HG02588 (cell line): ENCODE data around the gene CXCL8.
"Not testable (repeated sequence)": the region's sequence is repeated elsewhere in the genome, so short reads cannot be mapped to it uniquely, and the experiment has no call there.

Experiments used
- ATAC-seq: cut with Tn5 transposase; IDR thresholded peaks from one replicate; pipeline ENCODE4 v1.9.1; 2021; ENCODE audit warnings: mild to moderate bottlenecking, moderate library complexity; ENCODE audit not compliant: unreplicated experiment

The CXCL8 gene

DNA sequence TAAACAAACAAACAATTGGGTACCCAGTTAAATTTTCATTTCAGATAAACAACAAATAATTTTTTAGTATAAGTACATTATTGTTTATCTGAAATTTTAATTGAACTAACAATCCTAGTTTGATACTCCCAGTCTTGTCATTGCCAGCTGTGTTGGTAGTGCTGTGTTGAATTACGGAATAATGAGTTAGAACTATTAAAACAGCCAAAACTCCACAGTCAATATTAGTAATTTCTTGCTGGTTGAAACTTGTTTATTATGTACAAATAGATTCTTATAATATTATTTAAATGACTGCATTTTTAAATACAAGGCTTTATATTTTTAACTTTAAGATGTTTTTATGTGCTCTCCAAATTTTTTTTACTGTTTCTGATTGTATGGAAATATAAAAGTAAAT, 2.9 kb downstream of the CXCL8 start:
- no peak for ATAC-seq

DNA sequence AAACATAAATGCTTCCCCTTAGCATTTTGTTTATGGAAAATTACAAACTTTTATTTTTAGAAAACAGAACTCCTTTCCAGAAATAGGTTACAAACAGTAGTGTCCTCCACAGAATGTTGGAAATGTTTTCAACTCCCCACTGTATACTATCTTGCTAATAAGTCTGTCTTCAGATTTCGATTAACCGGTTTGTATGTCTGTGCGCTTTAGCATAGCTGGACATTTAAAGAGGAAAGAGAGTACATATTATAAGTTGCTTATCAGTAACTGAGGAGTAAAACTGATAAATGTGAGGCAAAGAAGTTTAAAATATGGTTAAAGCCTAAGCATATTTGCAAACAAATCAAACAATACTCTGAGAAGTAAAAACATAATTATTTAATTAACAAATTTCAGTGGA, 3.4 kb downstream of the CXCL8 start:
- ATAC-seq = no peak

DNA sequence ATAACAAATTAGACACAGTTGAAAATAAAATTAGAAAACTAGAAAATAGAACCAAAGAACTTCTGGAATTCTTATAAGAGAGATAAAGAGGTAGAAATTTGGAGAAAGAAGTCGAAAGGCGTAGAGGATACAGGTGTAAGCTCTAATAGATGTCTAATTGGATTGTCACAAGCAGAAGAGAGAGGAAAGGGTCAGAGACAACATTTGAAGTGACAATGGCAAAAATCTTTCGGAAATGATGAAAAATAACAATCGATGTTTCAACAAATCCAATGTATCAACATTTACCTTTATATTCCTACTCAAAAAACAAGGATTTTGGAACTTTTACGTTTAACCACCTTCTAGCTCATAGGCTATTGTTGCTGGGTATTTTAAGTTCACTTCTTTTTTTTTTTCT, 3.8 kb downstream of the CXCL8 start:
- ATAC-seq = no peak

DNA sequence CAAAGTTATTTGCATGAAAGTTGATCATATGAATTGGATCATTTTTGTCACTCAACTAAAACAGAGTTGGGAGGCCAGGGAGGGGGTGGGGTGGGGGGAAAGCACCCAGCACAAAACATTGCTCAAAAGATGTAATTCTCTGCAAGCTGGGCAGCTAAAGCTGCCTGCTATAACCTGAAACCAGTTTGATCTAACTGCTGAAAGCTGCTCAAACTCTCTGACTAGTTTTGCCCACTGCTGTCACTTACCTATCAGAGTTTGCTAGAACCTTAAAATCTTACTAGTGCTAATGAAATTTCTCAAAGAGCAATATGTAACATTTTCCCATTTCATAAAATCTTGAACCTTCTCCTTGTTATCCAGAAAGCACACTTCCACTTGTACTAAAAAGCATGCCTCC, 10.4 kb downstream of the CXCL8 start:
- peak; percentile 22 for ATAC-seq

DNA sequence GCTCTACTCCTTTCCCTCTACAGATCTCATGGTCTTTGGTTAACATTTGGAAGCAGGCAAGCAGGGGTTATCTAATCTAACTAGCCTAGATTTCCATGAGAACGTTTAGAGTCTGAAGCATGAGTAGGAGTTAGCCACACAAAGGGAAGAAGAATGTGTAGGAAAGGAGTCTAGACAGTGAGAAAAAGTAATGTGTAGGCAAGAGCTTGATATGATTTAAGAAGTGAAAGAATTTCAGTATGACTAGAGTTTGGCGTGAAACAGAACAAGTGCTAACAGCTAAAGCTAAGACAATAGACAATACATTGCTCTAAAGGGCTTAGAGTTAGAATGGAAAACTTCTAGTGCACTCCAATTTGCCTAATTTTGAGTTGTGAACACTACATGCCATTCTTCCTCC, 10.8 kb downstream of the CXCL8 start:
- ATAC-seq = peak; percentile 84

DNA sequence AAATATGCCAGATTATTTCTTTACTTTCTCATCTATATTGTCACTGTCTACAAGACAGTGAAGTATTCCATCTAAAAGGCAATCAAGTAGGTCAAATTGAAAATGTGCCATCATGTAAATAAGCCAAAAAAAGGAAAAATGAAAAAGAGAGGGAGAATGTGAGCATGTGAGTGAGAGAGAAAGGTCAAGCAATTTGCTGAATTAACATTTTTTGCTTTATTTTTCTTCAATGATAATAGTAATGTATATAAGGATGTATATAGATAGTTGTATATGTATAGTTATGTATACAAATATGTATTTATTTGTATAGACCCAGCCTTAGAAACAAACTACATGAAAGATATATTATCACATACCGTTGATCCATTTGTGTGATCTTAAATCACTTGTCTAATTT, 11.5 kb downstream of the CXCL8 start:
- ATAC-seq = no peak

DNA sequence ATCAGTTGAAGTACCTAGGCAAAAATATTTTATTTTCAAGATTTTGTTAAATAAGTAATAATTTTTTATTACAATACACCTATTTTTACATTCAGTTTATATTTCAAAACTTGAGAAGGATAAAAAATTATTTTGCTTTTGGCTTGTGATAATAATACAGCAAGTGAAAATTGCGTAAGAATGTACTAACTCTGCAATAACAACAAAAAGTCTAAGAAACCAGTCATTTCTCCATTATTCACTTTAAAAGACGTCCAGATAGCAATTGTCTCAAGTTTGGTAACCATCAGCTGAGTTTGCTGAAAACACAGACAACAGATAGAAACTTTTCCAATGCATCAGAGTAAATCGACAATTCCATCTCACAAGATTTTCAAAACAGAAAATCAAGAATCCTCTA, 12.1 kb downstream of the CXCL8 start:
- no peak for ATAC-seq

DNA sequence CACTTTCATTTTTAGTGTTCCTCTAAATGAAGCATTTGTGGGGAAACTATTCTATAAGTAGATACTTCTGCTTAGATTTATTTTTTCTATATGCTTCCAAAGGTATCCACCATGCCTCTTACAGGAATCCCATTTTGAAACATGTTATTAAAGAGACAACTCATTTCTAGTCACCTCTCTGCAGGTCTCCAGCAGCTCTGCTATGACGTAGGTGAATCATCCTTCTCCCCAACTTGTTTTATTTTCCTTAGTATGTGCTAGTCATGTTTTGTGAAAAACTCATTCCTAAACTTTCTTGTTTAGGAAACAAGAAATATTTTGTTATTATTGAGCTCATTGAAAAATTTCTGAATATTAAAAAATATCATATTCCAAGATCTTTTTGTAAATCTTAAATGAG, 12.8 kb downstream of the CXCL8 start:
- ATAC-seq = no peak

DNA sequence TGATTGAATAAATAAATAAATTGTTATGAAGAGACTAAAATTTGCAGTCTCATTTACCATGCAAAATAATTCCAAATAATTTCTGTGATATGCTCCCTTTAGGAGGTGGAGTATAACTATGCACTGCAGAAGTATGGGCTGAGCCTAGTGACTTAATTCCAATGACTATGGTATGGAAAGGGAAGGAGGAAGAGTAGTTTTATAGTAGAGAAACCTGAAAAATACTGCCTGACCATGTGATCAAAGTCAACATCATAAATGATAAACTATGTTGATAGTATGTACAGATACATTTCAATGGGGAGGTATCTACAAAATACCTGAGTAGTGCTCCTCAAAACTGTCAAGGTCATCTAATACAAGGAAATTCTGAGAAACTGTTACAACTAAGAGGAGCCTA, 14.6 kb downstream of the CXCL8 start:
- no peak for ATAC-seq

DNA sequence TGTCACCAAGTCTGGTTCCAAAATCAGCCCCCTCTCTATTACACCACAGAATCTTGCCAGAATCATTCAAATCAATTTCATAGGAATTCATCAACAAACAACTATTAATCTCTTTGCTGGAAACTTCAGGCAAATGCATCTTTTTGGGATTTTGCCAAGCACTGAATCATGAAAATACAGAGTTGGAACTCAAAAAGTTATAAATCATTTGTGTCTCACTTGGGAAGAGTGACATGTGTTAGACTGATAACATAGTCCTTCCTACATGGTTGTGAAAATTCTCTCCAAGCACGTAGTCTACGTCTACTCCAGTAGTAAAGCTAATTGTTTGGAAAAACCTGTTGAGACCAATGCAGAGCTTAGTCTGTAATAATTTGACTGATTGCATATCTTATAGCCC, 19.0 kb downstream of the CXCL8 start:
- no peak for ATAC-seq

DNA sequence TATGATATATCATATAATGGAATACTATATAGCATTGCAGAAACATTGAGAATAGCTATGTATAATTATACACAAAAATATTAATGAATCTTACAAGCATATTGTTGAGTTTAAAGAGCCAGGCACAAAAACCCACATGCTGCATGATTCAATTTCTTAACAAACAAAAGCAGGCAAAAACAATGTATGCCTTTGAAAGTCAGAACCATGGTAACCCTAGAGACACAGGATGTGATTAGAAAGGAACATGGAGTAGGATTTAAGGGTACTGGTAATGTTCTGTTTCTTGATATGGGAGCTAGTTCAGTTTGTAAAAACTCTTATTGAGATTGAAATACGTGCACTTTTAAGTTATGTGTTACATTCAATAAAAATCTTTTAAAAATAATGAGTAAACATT, 21.5 kb downstream of the CXCL8 start:
- ATAC-seq = no peak

DNA sequence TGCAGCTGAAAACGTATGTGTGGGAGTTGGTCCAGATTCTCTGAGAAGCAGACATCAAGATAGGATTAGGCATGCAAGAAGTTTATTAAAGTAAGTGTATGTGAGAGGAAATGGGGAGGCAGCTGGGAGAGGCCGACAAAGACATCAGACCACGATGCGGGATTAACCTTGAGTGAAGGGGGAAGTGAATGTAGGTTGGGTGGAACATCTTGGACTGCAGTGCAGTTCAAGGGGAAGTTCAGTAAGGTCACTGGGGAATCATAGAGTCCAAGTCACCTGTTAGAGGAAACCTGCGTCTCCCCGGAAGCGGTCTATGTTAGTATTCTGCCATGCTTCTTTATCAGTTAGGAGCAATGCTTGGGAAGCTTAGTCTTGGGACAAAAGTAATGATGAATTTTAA, 22.0 kb downstream of the CXCL8 start:
- peak; percentile 73 for ATAC-seq

DNA sequence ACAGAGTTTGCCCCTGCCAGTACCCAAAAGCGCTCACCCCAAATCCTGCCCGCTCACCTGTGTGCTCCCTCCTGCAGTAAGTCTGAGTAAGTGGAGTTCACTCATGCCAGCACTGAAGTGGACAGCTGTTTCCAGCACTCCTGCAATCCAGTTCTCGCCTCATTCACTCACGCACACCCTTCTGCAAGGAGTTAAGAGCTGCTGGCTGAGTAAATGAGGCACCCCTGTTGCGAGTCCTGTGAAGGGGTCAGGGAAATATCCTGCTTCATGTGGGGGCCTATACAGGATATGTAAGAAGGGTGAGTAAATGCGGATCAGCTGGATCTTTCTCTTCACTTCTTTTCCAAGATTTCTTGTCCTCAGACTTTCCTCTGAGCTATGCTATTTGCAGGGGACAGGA, 23.5 kb downstream of the CXCL8 start:
- no peak for ATAC-seq

DNA sequence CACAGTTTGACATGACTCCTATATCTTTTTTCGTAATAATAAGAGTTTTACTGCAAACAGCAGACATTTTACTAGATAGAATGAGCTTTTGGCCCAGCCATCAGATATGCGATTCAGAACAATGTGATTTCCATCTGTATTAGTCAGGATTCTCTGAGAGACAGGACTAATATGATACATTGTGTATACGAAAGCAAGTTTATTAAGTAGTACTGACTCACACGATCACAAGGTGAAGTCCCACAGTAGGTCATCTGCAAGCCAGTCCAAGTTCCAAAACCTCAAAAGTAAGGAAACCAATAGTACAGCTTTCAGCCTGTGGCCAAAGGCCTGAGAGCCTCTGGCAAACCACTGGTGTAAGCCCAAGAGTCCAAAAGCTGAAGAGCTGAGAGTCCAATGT, 24.1 kb downstream of the CXCL8 start:
- ATAC-seq = no peak

DNA sequence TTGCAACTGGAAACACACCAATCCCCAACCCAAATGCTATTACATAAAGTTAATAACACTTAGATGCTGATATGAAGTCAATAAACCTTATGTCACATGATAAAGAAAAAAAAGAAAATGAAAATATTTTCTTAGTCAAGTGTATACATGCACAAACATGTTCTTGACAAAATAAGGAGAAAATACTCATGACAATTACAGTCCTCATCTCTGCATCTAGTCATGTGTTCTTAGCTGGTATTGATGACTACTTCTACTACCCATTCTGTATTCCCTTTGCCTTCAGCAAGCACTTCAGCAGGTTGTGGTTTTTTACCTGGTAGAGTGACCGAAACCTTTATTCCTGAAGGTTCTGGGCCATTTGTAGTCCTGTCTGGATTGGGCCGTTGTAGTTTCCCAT, 24.9 kb downstream of the CXCL8 start:
- ATAC-seq = no peak

DNA sequence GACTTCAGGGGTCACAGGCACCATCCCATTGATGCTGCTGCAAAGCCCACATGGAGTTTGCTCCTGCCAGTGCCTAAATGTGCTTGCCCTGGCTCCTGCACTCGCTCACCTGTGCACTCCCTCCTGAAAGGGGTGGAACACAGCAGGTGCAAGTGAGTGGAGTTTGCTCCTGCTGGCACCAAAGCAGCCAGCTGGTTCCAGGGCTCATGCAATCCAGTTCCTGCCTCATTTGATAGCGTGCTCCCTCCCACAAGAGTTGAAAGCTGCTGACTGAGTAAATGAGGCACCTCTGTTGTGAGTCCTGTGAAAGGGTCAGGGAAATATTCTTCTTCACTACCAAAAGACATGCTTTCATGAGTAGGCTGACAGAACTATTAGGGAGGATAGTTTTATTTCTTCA, 30.5 kb downstream of the CXCL8 start:
- no peak for ATAC-seq

DNA sequence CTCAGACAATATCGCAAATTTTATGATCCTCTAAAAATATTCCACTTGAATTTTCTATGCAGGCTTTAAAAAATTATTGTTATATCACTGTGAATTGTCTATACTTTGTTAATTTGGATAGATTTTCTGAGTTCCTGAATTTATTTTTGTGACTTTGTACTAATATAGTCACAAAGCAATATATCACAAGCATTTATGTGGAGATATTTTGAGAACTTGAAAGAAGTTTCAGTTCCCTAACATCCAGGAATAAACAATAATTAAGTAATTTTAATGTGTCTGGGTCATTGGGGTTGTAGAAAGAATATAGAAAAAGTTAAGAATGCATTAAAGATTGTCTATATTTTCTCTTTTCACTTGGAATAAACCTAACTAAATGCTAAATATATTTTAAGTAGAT, 32.0 kb downstream of the CXCL8 start:
- ATAC-seq = no peak

DNA sequence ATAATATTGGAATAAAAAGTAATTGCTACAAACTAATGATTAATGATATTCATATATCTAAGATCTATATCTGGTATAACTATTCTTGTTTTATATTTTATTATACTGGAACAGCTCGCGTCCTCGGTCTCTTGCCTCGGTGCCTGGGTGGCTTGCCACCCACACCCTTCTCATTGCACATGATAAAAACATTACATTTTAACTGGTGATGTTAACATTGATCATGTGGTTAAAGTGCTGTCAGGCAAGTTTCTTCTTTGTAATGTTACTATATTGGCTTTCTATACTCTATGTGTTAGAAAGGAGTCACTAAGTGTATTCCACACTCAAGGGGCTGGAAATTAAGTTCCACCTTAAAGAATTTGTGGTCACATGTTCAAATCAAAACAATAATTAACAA, 34.0 kb downstream of the CXCL8 start:
- ATAC-seq = not testable (repeated sequence)

DNA sequence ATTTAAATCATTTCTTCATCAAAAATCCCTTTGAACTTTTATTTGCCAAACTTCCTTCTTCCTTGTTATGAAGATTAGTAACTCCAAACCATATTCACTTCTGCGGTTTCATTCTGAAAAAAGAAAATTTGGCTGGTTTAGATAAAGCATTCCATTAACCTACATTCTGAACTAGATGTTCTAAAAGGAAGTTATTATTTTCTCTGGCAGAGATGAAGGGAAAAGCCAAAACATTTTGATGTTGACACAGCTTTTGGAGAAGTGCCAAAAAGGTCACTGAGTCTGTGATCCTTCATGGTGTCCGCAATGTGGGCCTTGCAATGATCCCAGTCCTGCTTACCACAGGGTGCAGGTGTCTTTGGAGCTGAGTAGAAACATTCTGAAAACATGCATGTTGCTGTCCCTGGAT, 36.0 kb downstream of the CXCL8 start:
- no peak for ATAC-seq

DNA sequence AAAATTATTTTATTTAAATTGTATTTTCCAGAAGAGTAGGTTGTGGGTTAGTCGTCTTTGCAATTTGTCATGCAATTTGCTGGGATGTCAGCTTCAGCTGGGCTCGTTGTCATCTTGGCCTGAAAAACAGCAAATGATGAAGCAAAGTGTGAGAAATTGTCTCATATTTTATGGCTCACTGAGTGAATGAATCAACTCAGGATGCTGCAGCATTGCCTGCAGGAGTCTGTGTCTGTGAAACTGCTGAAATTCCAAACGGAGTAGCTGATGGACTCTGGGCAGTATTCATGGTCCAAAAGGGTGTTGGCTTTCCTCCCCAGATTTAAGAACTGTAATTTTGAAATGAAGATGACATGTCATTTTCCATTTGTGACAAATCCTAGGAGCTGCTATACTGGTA, 37.2 kb downstream of the CXCL8 start:
- no peak for ATAC-seq

DNA sequence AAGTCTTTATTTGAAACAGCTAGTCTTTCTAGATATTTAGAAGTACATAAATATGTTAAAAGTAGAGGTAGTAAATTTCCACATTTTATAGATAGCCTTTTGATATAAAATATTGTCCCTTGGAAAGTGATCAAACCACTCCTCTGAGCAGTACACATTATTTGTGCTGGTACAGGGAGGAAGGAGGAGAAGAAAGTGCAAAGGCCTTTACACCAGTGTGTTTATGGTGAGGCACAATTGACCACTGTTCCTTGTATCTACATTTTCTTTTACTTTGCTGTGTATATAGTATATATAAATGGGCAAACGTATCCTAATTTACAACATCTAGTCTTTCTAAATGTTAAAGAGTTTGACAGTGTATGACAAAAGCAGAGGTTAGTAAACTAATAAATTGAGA, 39.9 kb downstream of the CXCL8 start:
- no peak for ATAC-seq

DNA sequence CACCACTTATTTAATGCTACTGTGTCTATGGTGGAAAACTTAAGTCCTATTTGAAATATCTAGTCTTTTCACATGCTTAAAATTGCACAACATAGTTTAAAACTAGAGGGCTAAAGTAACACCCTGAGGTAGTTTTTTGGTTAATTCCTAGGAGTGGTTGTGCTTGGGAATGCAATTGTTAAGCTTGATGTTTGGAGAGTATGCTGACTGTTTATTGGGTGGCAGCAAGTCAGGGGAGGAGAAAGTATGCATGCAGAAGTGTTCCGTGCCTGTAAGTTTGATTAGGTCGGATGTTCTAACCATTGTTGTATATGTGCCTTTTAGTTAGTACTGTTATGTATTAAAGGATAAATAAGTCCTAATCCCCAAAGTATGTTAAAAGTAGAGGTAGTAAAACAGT, 40.5 kb downstream of the CXCL8 start:
- ATAC-seq = no peak

DNA sequence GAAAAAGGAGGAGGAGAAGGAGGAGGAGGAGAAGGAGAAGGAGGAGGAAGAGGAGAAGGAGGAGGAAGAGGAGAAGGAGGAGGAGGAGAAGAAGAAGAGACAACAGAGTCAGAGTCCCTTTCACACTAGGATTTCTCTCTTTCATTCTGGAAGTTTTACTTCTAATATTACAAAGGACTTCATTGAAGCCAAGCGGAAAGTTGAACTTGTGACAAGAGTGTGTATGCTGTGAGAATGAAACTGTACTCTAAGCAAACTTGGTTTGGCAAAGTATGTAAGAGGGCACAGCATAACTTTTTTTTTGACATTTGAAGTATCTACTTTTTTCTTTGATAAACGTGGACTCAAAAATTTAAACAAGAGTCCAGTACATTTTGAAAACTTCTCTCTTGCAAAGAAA, 48.0 kb downstream of the CXCL8 start:
- no peak for ATAC-seq
